Mesenchymal stem cell (in vitro differentiated cells and primary cell): ENCODE measurements around the gene HSD3B1.

ENCODE experiments used
- DNase-seq: peaks from one replicate; pipeline ENCODE4 v3.0.0-alpha.2; 2013
- H2AFZ ChIP-seq: one replicate; pipeline ENCODE4 v1.6.1; 2013; ENCODE audit warnings: low read depth, mild to moderate bottlenecking, control low read depth, inconsistent platforms, low read length, moderate library complexity
- H2AK5ac ChIP-seq: 2 replicates; pipeline ENCODE4 v1.6.1; 2013; ENCODE audit warnings: low read length, moderate library complexity, mild to moderate bottlenecking, inconsistent platforms; ENCODE audit not compliant: severe bottlenecking
- H2BK120ac ChIP-seq: one replicate; pipeline ENCODE4 v1.6.1; 2013; ENCODE audit warnings: low read depth, mild to moderate bottlenecking, inconsistent platforms, low read length, moderate library complexity
- H2BK12ac ChIP-seq, 2 experiments: one replicate each; pipeline ENCODE4 v1.6.1; 2013; ENCODE audit warnings: inconsistent platforms in 2 of 2, low read length in 2 of 2, mild to moderate bottlenecking in 2 of 2, moderate library complexity in 2 of 2, control low read depth in 1 of 2
- H2BK15ac ChIP-seq: one replicate; pipeline ENCODE4 v1.6.1; 2013; ENCODE audit warnings: mild to moderate bottlenecking, low read depth, inconsistent platforms; ENCODE audit not compliant: poor library complexity, severe bottlenecking
- H2BK5ac ChIP-seq: 2 replicates; pipeline ENCODE4 v1.6.1; 2013; ENCODE audit warnings: low read depth, mild to moderate bottlenecking, low read length, control low read depth, inconsistent platforms; ENCODE audit not compliant: poor library complexity, severe bottlenecking
- H3K14ac ChIP-seq, 2 experiments: one replicate each; pipeline ENCODE4 v1.6.1; 2013; ENCODE audit warnings: inconsistent platforms in 2 of 2, low read length in 2 of 2, control low read depth in 1 of 2, mild to moderate bottlenecking in 1 of 2, moderate library complexity in 1 of 2
- H3K18ac ChIP-seq, 2 experiments: one replicate each; pipeline ENCODE4 v1.6.1; 2013; ENCODE audit warnings: inconsistent platforms in 2 of 2, low read length in 2 of 2, control low read depth in 1 of 2, low read depth in 1 of 2, mild to moderate bottlenecking in 1 of 2
- H3K23ac ChIP-seq, 2 experiments: one replicate each; pipeline ENCODE4 v1.6.1; 2013; ENCODE audit warnings: inconsistent platforms in 2 of 2, low read length in 2 of 2, mild to moderate bottlenecking in 2 of 2, moderate library complexity in 2 of 2, control low read depth in 1 of 2
- H3K27ac ChIP-seq: 2 replicates; pipeline ENCODE4 v1.5.1; 2013; ENCODE audit warnings: mild to moderate bottlenecking, moderate library complexity, low read length, control low read depth, inconsistent platforms; ENCODE audit not compliant: poor library complexity, severe bottlenecking
- H3K27me3 ChIP-seq, 2 experiments: 2 replicates each; pipeline versions ENCODE4 v1.6.1 to v1.7.0; 2013; ENCODE audit warnings: low read length in 2 of 2, mild to moderate bottlenecking in 2 of 2, moderate library complexity in 2 of 2, control low read depth in 1 of 2, inconsistent platforms in 1 of 2; ENCODE audit not compliant: control insufficient read depth in 1 of 2, insufficient read depth in 1 of 2
- H3K36me3 ChIP-seq, 2 experiments: 2 replicates each; pipeline versions ENCODE4 v1.6.1 to v1.7.0; 2013; ENCODE audit warnings: low read length in 2 of 2, control low read depth in 1 of 2, inconsistent platforms in 1 of 2, low read depth in 1 of 2, mild to moderate bottlenecking in 1 of 2; ENCODE audit not compliant: insufficient read depth in 2 of 2, control insufficient read depth in 1 of 2
- H3K4ac ChIP-seq, 2 experiments: one replicate each; pipeline ENCODE4 v1.6.1; 2013; ENCODE audit warnings: inconsistent platforms in 2 of 2, low read length in 2 of 2, mild to moderate bottlenecking in 2 of 2, moderate library complexity in 2 of 2, control low read depth in 1 of 2, low read depth in 1 of 2
- H3K4me1 ChIP-seq: 2 replicates; pipeline ENCODE4 v1.6.1; 2013; ENCODE audit warnings: low read depth, low read length, control low read depth; ENCODE audit not compliant: control insufficient read depth, insufficient read depth
- H3K4me2 ChIP-seq: 2 replicates; pipeline ENCODE4 v1.6.1; 2013; ENCODE audit warnings: low read length, mild to moderate bottlenecking, inconsistent platforms; ENCODE audit not compliant: poor library complexity, severe bottlenecking
- H3K4me3 ChIP-seq, 2 experiments: 2 replicates each; pipeline versions ENCODE4 v1.5.1 to v1.7.0; 2013; ENCODE audit warnings: low read length in 2 of 2, mild to moderate bottlenecking in 2 of 2, control low read depth in 1 of 2, low read depth in 1 of 2; ENCODE audit not compliant: insufficient read depth in 1 of 2
- H3K79me1 ChIP-seq: replicated peaks from 2 replicates; pipeline ENCODE4 v1.6.1; 2013; ENCODE audit warnings: mild to moderate bottlenecking, control low read depth, low read length, inconsistent platforms; ENCODE audit not compliant: poor library complexity, severe bottlenecking
- H3K9ac ChIP-seq: 2 replicates; pipeline ENCODE4 v1.7.0; 2013; ENCODE audit warnings: mild to moderate bottlenecking, low read length, moderate library complexity
- H3K9me3 ChIP-seq: 2 replicates; pipeline ENCODE4 v1.7.0; 2013; ENCODE audit warnings: mild to moderate bottlenecking, low read length; ENCODE audit not compliant: control insufficient read depth
- H4K8ac ChIP-seq: one replicate; pipeline ENCODE4 v1.6.1; 2013; ENCODE audit warnings: inconsistent platforms, mild to moderate bottlenecking, low read length, moderate library complexity
- H4K91ac ChIP-seq: one replicate; pipeline ENCODE4 v1.6.1; 2013; ENCODE audit warnings: mild to moderate bottlenecking, low read length, inconsistent platforms
- WGBS: methylation state at CpG from one replicate; pipeline ENCODE4 v1.1.7; 2013; ENCODE audit warnings: mixed read lengths; 5-methylcytosine and 5-hydroxymethylcytosine counted together

The HSD3B1 gene

GRCh38 chr1:119564548-119564947 lies 57.5 kb downstream of the HSD3B1 start:
- no peak overlapping the region for H3K9ac ChIP-seq
- WGBS: 86% methylated on average over 3 of the region's 3 CpGs

More at GRCh38 chr1:119564548-119564947, 57.5 kb downstream of the HSD3B1 start:
- no peak for DNase-seq
- H2BK12ac ChIP-seq: no peak overlapping the region
- H4K8ac ChIP-seq: no peak overlapping the region
- H3K4ac ChIP-seq: no peak overlapping the region
- no peaks in the 10 kb centered on the region for H3K79me1 ChIP-seq
- peaks cover 16 to 34% of the 10 kb centered on the region in 2 experiments for H3K27me3 ChIP-seq
- H3K23ac ChIP-seq: no peak overlapping the region
- no peak overlapping the region for H2BK5ac ChIP-seq
- no peak overlapping the region for H2BK15ac ChIP-seq
- H3K4me2 ChIP-seq: no peak overlapping the region
- no peak overlapping the region for H2AK5ac ChIP-seq
- H2AFZ ChIP-seq: no peak overlapping the region
- H3K27ac ChIP-seq: no peak overlapping the region
- no peak overlapping the region for H2BK120ac ChIP-seq
- H3K18ac ChIP-seq: no peak overlapping the region
- no peaks in the 10 kb centered on the region for H3K36me3 ChIP-seq
- H4K91ac ChIP-seq: no peak overlapping the region
- H3K9me3 ChIP-seq: no peaks in the 10 kb centered on the region
- H3K4me3 ChIP-seq: no peak overlapping the region
- no peak overlapping the region for H3K14ac ChIP-seq
- H3K4me1 ChIP-seq: no peaks in the 10 kb centered on the region
